GM19025 (cell line): ENCODE results near the gene ZNF25.
"Not testable (repeated sequence)": the region's sequence is repeated elsewhere in the genome, so short reads cannot be mapped to it uniquely, and the experiment has no call there.

Source experiments
- ATAC-seq: cut with Tn5 transposase; IDR thresholded peaks from one replicate; pipeline ENCODE4 v1.9.1; 2021; ENCODE audit warnings: mild to moderate bottlenecking, low read depth, moderate library complexity; ENCODE audit not compliant: unreplicated experiment

ZNF25 gene

DNA sequence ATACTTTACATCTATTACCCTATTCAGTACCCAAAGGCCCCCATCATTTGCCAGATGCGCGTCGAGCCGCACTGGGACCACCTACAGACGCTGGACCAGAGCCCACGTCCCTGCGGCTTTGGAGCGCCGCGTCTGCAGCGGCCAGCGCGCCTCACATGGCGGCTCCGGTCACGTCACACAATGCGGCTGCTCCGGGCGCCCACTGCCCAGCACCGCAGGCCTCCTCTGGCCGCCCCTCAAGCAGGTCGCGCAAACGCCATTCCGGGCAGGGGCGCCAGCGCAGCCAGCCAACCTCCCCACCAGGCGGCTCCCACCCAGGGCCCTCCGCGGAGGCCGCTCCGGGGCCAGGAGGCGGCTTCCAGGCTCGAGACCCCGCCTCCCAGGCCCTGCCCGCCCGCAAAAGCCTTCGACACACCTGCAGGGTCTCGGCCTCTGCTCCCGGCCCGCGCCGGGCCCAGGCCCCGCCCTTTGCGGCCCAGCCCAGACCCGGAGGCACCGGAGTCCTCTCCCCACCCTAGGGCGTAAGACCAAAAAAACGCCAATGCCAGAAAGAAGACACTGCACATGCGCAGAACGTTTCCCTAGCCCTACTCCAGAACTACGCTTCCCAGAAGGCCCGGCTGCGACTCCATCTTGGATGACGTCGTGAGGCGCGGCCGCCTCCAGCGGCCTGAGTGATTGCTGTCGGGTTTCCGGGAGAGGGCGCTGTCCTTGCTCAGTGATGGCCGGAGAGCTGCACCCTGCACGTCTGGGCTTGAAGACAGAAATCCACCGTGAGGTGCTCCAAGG, at the start of gene ZNF25:
ZNF25 (minus strand) TSS at position 557 of the 789 bp plus-strand sequence. CDS start 4,925 bp downstream, outside the sequence.
- ATAC-seq: peak; percentile 96

DNA sequence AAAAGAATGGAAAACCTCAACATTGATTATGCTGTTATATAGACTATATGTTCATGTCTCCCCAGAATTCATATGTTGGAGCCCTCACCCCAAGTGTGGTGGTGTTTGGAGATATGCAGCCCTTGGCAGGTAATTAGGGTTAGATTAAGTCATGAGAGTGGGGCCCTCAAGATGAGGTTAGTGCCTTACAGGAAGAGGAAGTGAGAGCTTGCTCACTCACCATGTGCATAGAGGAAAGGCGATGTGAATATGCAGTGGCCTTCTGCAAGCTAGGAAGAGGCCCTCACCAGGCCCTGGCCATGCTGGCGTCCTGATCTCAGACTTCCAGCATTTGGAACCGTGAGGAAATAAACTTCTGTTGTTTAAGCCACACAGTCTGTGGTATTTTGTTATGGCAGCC, 48.8 kb upstream of the ZNF25 start:
- peak; percentile 72 for ATAC-seq

DNA sequence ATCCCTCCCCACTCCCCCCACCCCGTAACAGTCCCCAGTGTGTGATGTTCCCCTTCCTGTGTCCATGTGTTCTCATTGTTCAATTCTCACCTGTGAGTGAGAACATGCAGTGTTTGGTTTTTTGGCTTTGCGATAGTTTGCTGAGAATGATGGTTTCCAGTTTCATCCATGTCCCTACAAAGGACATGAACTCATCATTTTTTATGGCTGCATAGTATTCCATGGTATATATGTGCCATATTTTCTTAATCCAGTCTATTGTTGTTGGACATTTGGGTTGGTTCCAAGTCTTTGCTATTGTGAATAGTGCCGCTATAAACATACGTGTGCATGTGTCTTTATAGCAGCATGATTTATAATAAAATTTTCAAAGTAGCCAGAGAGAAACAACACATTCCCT, 42.7 kb upstream of the ZNF25 start:
- not testable (repeated sequence) for ATAC-seq

DNA sequence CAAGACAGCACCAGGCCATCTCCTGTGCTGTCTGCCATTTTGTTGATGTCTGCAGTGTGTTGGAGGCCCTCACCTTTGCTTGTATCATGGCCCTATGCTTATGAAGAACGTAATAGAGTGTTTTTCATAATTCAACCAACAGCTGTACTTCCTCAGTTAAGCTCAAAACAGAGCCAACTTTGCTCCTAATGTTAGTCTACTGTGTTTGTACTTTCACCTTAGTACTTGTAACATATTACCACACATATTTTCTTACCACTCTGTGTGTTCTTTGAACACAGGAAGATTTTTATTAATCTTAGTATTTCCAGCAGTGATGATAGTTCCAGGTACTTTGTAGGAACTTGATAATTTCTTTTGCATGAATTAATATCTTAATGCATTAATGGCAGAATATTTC, 39.9 kb upstream of the ZNF25 start:
- no peak for ATAC-seq

DNA sequence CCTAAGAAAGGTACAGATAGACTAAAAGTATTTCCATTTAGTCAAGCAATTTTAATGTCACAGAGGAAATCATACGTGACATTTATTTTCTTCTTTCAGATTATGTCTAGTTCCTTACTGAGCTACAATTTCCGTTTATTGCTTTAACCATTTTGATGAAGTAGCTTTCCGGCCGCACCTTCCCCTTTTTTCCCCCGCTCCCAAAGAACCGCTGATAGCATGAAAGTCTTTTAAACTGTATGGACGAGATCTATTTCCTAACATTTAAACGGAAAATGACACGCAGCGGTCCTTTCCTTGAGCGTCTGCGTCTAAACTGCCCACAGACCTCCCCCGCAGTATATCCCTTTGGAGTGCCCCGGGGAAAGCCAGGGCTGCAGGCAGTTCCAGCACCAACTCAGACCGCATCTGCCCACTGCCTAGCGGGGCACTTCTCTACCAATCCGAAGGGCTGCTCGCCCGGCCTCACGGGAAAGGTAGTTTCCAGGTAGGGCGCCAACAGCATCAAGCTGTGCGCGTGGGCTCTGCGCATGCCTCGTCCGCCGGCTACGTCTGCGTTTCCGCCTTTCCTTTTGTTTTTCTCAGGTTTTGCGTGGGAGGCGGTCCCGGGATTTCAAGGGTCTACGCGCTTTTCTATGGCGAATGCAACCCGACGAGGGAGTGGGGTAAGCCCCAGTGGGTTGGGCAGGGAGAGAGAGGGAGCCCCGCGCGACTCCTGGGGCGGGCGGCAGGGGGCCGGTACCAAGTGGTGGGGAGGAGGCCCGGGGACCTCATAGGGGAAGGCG, 33.9 kb upstream of the ZNF25 start, which contains the start of gene ZNF33A:
ZNF33A (plus strand) TSS at position 557 of the 785 bp plus-strand sequence. CDS start 1,667 bp downstream, outside the sequence.
- ATAC-seq: peak; percentile 79

DNA sequence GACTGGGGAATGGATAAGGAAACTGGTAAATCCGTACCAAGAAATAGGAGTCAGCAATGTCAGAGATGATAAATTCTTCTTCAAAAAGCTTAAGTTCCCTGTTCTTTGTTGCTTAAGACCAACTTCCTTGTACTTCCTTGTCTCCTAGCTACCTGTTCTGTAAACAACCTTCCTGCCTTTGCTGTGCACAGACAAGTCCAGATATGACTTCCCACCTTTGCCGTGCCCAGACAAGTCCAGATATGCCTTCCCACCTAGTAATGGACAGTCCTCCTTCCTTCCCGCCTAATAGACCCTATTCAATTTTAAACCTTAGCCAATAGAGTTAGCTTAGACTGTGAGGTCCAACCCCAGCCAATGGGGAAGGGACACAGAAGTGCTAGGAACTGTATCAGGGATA, 31.5 kb upstream of the ZNF25 start:
- ATAC-seq: no peak

DNA sequence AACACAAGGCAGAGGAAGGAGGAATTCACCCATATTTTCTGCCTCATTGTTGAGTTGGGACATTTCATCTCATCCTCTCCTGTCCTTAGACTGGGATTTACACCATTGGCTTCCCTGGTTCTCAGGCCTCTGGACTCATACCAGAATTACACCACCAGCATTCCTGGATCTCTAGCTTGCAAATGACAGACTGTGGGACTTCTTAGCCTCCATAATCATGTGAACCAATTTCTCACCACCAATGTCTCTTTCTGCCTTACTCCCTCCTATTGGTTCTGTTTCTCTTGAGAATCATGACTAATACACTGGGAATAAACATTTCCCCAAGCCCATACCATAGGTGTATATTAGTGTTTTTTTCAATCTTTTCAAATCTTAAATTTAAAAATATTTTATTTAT, 31.1 kb upstream of the ZNF25 start:
- ATAC-seq: no peak

DNA sequence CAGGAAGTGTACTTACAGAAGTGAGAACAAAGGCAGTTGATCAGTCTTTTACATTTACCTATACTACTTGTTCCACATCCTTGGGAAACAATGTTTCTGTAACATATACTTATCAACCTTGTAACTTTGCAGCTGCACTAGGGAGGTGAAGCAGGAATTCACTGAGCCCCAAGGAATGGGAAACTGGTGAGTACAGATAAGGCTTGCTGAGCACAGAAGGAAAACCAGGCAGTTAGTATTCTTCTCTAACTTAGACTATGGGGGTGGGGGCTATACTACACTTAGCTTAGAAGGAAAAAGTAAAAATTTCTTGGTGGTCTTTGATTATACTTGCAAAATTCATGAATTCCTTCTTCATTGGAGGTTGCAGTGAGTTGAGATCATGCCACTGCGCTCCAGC, 27.1 kb upstream of the ZNF25 start:
- ATAC-seq: no peak

DNA sequence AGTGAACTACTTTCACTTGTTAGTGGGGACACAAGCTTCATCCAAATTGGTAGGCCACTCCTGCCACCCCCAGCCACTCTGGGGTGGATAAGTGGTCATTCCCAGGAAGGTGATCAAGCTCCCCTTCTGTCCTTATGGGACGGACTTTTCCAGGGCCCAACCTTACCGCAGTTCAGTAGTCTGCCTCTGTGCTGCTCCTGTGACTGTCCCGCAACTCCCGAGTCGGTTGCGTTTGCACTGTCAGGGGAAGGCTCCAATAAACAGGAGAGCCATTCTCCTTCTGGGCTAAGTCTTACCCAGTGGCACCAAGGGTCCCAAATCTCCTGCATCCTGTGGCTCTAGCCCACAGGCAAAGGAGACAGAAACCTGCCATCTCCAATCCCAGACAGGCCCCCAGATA, 26.6 kb upstream of the ZNF25 start:
- ATAC-seq: no peak

DNA sequence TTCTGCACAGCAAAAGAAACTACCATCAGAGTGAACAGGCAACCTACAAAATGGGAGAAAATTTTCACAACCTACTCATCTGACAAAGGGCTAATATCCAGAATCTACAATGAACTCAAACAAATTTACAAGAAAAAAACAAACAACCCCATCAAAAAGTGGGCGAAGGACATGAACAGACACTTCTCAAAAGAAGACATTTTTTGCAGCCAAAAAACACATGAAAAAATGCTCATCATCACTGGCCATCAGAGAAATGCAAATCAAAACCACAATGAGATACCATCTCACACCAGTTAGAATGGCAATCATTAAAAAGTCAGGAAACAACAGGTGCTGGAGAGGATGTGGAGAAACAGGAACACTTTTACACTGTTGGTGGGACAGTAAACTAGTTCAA, 24.0 kb upstream of the ZNF25 start:
- ATAC-seq: not testable (repeated sequence)

DNA sequence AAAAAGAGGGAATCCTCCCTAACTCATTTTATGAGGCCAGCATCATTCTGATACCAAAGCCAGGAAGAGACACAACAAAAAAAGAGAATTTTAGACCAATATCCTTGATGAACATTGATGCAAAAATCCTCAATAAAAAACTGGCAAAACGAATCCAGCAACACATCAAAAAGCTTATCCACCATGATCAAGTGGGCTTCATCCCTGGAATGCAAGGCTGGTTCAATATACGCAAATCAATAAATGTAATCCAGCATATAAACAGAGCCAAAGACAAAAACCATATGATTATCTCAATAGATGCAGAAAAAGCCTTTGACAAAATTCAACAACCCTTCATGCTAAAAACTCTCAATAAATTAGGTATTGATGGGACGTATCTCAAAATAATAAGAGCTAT, 22.5 kb upstream of the ZNF25 start:
- not testable (repeated sequence) for ATAC-seq

DNA sequence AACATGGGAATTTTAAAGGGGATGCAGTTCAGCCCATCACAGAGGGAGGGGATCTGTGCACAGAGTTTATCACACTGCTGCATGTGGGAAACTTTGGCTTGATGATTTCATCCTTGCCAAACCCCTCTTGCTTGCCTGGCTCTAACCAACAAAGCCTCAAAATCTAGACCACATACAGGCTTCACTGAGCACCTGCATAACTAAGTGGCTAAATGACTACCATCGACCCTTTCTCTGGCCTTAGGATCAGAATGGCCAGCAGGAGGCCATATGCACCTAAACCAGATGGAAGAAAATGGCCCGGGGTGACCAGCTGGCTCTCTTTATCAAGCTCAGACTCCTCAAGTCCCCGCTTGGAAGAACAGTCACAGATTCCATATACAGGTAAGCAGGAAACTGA, 15.6 kb upstream of the ZNF25 start:
- ATAC-seq: no peak

DNA sequence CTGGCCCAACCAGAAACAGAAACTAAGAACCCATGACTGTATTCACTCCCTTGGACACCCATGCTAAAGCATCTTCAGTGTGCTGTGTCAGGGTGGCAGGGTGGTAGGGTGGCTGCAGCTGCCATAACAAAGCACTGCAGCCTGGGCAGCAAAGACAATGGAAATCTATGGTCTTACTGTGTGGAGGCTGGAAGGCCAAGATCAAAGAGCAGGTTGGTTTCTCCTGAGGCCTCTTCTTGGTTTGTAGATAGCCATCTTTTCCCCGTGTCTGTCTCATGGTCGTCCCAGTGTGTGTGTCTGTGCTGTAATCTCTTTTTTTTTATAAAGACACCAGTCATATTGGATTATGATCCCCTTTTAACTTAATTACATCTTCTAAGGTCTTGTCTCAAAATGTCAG, 15.2 kb upstream of the ZNF25 start:
- ATAC-seq: no peak

DNA sequence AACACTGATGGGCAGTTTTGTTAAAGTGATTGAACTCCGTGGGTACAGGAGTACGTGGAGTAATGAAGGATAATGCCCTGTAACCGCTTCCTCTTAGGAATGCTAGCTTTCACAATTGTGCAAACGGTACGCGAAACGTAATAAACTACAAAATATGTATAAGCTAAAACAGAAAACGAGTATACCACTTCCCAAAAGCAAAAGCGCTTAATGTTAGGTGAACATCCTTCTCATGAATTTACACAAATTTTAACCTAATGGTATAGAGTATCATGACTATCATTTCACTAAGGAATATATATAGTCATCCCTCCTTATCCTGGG, 395 bp upstream of the ZNF25 start:
- no peak for ATAC-seq

DNA sequence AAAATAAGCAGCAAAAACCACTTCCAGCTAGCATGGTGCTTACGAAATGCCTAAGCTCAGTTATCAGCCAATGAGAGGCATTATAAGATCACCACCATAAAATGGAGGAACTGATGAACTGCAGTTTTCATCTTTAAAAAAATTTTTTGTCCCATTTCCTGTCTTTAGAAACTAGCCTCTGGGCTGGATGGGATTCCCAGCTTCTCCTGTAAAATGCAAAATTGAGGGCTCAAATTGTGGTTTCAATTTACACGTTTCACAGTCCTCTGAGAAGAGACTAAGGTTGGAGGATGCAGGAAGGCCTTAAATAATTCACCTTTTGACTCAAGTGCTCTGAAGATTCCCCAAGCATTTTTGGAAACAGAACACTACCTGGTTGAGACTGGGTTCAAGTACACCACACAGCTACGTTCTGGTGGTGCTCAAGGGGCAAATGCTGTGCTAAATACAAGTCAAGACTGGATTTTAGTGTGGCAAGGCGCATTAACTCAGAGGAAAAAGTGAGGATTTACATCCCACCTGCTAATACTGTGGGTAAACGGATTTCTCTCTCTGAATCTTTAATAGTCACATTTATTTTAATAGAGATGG, 951 bp downstream of the ZNF25 start:
- ATAC-seq: no peak

DNA sequence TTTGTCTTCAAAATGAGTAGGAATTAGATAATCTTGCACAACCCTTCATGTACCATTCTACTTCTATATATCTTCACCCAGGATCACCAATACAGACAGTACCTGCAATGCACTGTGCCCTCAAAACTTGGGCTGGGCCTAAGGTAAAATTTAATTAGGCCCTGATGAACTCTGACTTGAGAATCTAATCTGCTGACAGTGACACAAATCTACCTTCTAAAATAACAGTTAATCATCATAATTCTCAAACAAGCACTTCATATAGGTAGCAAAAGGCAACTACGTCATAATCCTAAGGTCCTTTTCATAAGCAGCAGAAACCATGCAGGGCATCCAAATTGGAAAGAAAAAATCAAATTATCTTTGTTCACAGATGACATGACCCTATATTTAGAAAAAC, 4.1 kb downstream of the ZNF25 start:
- no peak for ATAC-seq

DNA sequence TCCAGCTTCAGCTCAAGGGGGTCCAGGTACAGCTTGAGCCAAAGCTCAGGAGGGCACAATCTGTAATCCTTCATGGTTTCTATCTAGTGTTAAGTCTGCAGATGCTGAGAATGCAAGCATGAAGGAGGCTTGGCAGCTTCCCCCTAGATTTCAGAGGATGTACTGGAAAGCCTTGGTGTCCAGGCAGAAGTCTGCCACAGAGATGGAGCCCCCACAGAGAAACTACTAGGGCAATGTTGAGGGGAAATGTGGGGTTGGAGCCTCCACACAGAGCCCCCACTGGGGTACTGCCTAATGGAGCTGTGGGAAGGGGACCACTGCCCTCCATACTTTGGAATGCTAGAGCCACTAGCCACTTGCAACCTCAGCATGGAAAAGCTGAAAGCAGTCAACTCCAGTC, 11.4 kb downstream of the ZNF25 start:
- ATAC-seq: no peak

DNA sequence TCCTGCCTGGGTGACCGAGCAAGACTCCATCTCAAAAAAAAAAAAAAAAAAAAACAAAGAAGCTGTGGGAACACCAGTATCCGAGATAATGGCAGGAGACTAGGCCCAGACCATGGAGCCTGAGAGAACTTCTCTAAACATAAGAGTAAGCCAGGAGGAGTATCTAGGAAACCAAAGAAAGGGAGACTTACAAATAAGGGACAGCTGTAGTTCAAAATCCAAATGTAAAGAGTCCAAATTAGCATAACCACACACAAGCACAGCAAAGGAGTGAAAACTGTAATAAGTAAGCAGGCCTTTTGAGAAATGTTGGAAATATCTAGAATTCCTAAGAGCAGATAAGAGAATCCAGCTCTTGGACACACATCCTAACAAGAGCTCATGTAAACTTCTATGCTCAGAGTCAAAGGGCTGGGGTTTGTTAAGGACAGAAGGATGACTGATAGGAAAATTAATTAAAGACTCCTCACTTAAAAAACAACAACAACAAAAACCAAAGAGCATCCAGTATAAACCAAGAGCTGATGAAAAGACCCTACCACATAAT, 15.8 kb downstream of the ZNF25 start:
- ATAC-seq: no peak

DNA sequence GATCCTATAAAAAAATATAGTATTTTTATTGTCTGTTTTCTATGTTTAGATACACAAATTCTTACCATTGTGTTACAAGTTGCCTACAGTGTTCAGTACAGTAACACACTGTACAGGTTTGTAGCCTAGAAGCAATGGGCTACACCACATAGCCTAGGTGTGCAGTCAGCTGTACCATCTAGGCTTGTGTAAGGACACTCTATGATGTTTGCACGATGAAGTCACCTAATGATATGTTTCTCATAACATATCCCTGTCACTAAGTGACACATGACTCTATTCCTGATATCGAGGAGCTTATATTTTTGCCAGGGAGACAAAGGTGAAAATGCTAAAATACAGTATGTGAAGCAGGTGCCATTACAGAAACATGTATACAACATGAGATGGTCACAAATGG, 18.6 kb downstream of the ZNF25 start:
- no peak for ATAC-seq

DNA sequence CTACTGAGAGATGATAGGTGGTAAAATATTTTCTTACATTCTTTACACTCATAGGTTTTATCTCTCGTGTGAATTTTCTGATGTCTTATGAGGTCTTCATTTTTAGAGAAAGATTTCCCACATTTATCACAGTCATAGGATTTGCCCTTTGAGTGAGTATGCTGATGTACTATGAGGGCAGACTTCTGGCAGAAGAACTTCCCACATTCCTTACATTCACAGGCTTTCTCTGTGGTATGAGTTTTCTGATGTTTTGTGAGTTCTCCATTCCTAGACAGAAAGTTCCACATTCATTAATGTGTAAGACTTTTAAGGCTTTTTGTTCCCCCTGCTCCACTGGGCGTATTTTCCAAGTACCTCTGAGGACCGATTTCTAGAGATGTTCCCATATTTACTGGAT, 23.5 kb downstream of the ZNF25 start:
- no peak for ATAC-seq

DNA sequence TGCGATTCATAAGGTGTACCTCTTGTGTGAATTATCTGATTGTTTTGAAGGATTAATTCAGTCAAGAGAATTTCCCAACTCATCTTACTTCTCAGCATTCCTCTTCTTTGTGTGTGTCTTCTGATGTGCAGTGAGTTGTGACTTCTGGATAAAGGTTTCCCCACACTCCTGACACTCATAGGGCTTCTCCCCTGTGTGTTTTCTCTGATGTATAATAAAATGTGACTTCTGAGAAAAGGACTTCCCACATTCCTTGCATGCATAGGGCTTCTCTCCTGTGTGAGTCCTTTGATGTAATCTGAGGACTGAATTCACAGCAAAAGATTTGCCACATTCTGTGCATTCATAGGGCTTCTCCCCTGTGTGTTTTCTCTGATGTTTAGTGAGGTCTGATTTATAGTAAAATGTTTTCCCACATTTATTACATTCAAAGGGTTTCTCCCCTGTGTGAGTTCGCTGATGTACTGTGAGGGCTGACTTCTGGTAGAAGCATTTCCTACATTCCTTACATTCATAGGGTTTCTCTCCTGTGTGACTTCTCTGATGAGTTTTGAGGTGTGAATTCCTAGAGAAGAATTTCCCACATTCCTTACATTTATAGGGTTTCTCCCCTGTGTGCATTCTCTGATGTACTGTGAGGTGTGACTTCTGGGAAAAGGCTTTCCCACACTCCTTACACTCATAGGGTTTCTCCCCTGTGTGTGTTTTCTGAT, 24.2 kb downstream of the ZNF25 start:
- no peak for ATAC-seq
